Natural killer cell (primary cell): ENCODE measurements around the gene ABHD17C. TPM values are rescaled to one million over a fixed set of nuclear protein-coding genes. Genes with fewer than 3 reads are reported as not detected.

Source experiments
- ATAC-seq, 3 donors: fragments of 150-1000 bp in 2 of 3; fragments of 200-7000 bp in 1 of 3; cut with Tn5 transposase; 1 replicate in 1 of 3; 2 replicates in 2 of 3; pipeline ENCODE4 v1.10.0; 2021; ENCODE audit warnings: mild to moderate bottlenecking in 2 of 3, moderate library complexity in 2 of 3
- DNase-seq, 2 donors: peaks; one replicate each; pipeline versions ENCODE4 v3.0.0 to v3.0.0-alpha.2; 2013 to 2021; ENCODE audit warnings: mixed read lengths in 1 of 2
- H3K27ac ChIP-seq: one replicate; pipeline ENCODE4 v1.5.1; 2013; ENCODE audit warnings: mild to moderate bottlenecking, low read length
- H3K27me3 ChIP-seq: one replicate; pipeline ENCODE4 v1.6.1; 2013; ENCODE audit warnings: low read length; ENCODE audit not compliant: control insufficient read depth, insufficient read depth
- H3K36me3 ChIP-seq: one replicate; pipeline ENCODE4 v1.6.1; 2013; ENCODE audit warnings: low read length; ENCODE audit not compliant: control insufficient read depth, insufficient read depth
- H3K4me1 ChIP-seq: one replicate; pipeline ENCODE4 v1.6.1; 2013; ENCODE audit warnings: low read length; ENCODE audit not compliant: control insufficient read depth, insufficient read depth
- H3K4me3 ChIP-seq: one replicate; pipeline ENCODE4 v1.5.1; 2013; ENCODE audit warnings: low read length
- H3K9me3 ChIP-seq: one replicate; pipeline ENCODE4 v1.6.1; 2013; ENCODE audit warnings: low read length; ENCODE audit not compliant: control insufficient read depth, insufficient read depth
- H3K27ac Mint-ChIP-seq, 2 donors: one replicate each; pipeline ENCODE4 v1.8.0; 2022; ENCODE audit warnings: mild to moderate bottlenecking in 2 of 2, mixed read lengths in 2 of 2, moderate library complexity in 1 of 2
- H3K27me3 Mint-ChIP-seq, 2 donors: one replicate each; pipeline ENCODE4 v1.8.0; 2022; ENCODE audit warnings: low read depth in 2 of 2, mixed read lengths in 2 of 2
- H3K36me3 Mint-ChIP-seq: one replicate; pipeline ENCODE4 v1.8.0; 2022; ENCODE audit warnings: mixed read lengths
- H3K4me1 Mint-ChIP-seq, 2 donors: one replicate each; pipeline ENCODE4 v1.8.0; 2022; ENCODE audit warnings: mixed read lengths in 2 of 2
- H3K4me3 Mint-ChIP-seq: one replicate; pipeline ENCODE4 v1.8.0; 2022; ENCODE audit warnings: mild to moderate bottlenecking, moderate library complexity, mixed read lengths
- H3K9me3 Mint-ChIP-seq, 2 donors: one replicate each; pipeline ENCODE4 v1.8.0; 2022; ENCODE audit warnings: mixed read lengths in 2 of 2
- CTCF ChIP-seq: fragments of 200-600 bp; IDR thresholded peaks from one replicate; pipeline ENCODE4 v1.8.0; 2022; ENCODE audit warnings: antibody characterized with exemption
- WGBS: methylation state at CpG from one replicate; pipeline ENCODE4 v1.1.7; 2013; ENCODE audit warnings: missing lambda C conversion rate; ENCODE audit not compliant: insufficient coverage; 5-methylcytosine and 5-hydroxymethylcytosine counted together
- intact Hi-C: fragments of 100-400 bp; cut with micrococcal nuclease; formaldehyde crosslinking; loops from one replicate; pipeline ENCODE4 v1.14.2; 2022
- total RNA-seq, 4 donors: library from RNA; stranded (reverse); fragments of 120-200 nt in 1 of 4; gene quantifications; one replicate each; pipeline versions ENCODE4 v1.2.3 to v1.2.4, GENCODE V29; 2013 to 2022

ABHD17C gene
- total RNA-seq, 3 donors from 2014 or later (not counting 1 experiment from before 2014, with no cell fraction given) = 2.4 to 4.4 (median 4.3) TPM

GRCh38 chr15:80769829-80770705 is 75.0 kb downstream of the ABHD17C start:
- Histone ChIP-seq H3K9me3 (no peaks in the 10 kb centered on the region), H3K36me3 (no peaks in the 10 kb centered on the region), H3K4me3 (no peak overlapping the region), H3K4me1 (no peaks in the 10 kb centered on the region), H3K27me3 (no peaks in the 10 kb centered on the region), H3K27ac (no peak overlapping the region)
- Mint-ChIP-seq H3K27ac (no peak overlapping the region), H3K4me3 (no peak overlapping the region), H3K27me3 (peaks cover 0 to 3% of the 10 kb centered on the region in 2 donors), H3K36me3 (no peaks in the 10 kb centered on the region), H3K4me1 (peaks cover 8 to 12% of the 10 kb centered on the region in 2 donors), H3K9me3 (no peaks in the 10 kb centered on the region)
- WGBS = 75% methylated on average over 7 of the region's 7 CpGs
- intact Hi-C loops = loop anchor here (10.0 kb wide), 1 partner anchor 155 kb away; no protein-coding TSS in a partner anchor
- no peak for DNase-seq
- ATAC-seq = no peak
- no peak for TF ChIP-seq CTCF

DNA sequence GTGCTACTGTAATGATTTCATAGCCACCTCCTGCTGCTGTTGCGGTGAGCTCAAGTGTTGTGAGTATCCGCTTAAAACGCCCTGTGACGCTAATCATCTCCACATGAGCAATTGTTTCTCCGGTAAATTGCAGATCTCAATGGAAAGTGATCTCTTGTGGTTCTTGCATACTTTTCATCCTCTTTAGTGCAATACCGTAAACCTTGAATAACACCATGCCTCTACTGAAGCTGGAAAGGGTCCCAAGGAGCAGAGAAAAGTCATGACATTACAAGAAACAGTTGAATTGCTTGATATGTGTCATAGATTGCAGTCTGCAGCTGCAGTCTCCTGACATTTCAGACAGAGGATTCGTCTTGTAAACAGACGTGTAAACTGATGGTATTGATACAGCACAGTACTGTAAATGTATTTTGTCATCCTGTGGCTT is 78.0 kb downstream of the ABHD17C start:
- Mint-ChIP-seq H3K9me3 (no peaks in the 10 kb centered on the region), H3K4me3 (no peak overlapping the region), H3K4me1 (peaks cover 8 to 12% of the 10 kb centered on the region in 2 donors), H3K27me3 (peaks cover 0 to 10% of the 10 kb centered on the region in 2 donors), H3K36me3 (no peaks in the 10 kb centered on the region), H3K27ac (no peak overlapping the region)
- Histone ChIP-seq H3K36me3 (no peaks in the 10 kb centered on the region), H3K27ac (no peak overlapping the region), H3K4me1 (no peaks in the 10 kb centered on the region), H3K9me3 (no peaks in the 10 kb centered on the region), H3K4me3 (no peak overlapping the region), H3K27me3 (no peaks in the 10 kb centered on the region)
- WGBS = 91% methylated on average over 8 of the region's 8 CpGs
- DNase-seq = no peak
- no peak for TF ChIP-seq CTCF
- intact Hi-C loops = loop anchor here (10.0 kb wide), 1 partner anchor 158 kb away; no protein-coding TSS in a partner anchor
- no peak for ATAC-seq

DNA sequence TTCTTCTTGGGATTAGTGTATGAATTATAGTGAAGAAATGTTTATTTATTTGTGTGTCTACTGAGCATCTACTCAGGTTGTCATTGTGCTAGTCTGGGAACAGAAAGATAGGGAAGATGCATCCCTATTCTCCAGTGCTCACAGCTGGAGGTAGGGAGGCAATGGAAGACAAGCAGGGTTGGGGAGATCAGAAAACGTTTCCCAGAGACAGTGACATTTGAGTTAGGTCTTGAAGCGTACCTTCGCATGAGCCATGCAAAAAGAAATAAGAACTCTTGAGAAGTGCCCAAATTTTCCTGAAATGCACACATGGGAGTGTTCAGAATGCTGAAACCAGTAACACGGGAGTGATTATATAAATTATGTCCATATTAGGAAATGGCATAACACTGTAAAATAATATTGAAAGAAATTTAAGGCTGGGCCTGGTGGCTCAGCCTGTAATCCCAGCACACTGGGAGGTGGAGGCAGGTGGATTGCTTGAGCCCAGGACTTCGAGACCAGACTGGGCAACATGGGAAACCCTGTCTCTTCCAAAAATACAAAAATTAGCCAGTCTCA is 78.8 kb downstream of the ABHD17C start:
- Mint-ChIP-seq H3K36me3 (no peaks in the 10 kb centered on the region), H3K27me3 (peaks cover 0 to 14% of the 10 kb centered on the region in 2 donors), H3K27ac (no peak overlapping the region), H3K4me3 (no peak overlapping the region), H3K4me1 (peaks cover 8 to 12% of the 10 kb centered on the region in 2 donors), H3K9me3 (no peaks in the 10 kb centered on the region)
- no peak overlapping the region for H3K4me3 ChIP-seq
- H3K36me3 ChIP-seq = no peaks in the 10 kb centered on the region
- ATAC-seq = no peak
- no peak for TF ChIP-seq CTCF
- DNase-seq = no peak
- H3K4me1 ChIP-seq = no peaks in the 10 kb centered on the region
- H3K9me3 ChIP-seq = no peaks in the 10 kb centered on the region
- peaks cover 4% of the 10 kb centered on the region for H3K27me3 ChIP-seq
- 71% methylated on average over 4 of the region's 5 CpGs for WGBS
- intact Hi-C loops = loop anchor here (10.0 kb wide), 1 partner anchor 159 kb away; no protein-coding TSS in a partner anchor
- no peak overlapping the region for H3K27ac ChIP-seq
